Measurements from ENCODE around the gene ALAS1.

Gene ALAS1

GRCh38 chr3:52198643-52199608, 966 bp downstream of the ALAS1 start:
- peak overlapping the region; percentile 84 for H3K9ac ChIP-seq (ENCODE audit: low read depth, low read length)
- peaks cover 18% of the 10 kb centered on the region for H3K36me3 ChIP-seq (ENCODE audit: insufficient read depth, low read length)
- no peaks in the 10 kb centered on the region for H3K9me3 ChIP-seq (ENCODE audit: control insufficient read depth, insufficient read depth, low read length)
- peaks cover 6% of the 10 kb centered on the region for H3K4me1 ChIP-seq (ENCODE audit: insufficient read depth, low read length)

- Histone ChIP-seq H3K36me3 (ENCODE audit: insufficient read depth, low read length) (peaks cover 39% of the 10 kb centered on the region), H3K9ac (ENCODE audit: low read depth, low read length) (no peak overlapping the region), H3K4me1 (ENCODE audit: insufficient read depth, low read length) (peaks cover 6% of the 10 kb centered on the region), H3K9me3 (ENCODE audit: control insufficient read depth, insufficient read depth, low read length) (no peaks in the 10 kb centered on the region)
These were observed 3.2 kb downstream of the ALAS1 start for GRCh38 chr3:52200981-52201679.

- Histone ChIP-seq H3K4me1 (ENCODE audit: insufficient read depth, low read length) (peaks cover under 1% of the 10 kb centered on the region), H3K9me3 (ENCODE audit: control insufficient read depth, insufficient read depth, low read length) (no peaks in the 10 kb centered on the region), H3K36me3 (ENCODE audit: insufficient read depth, low read length) (peaks cover 43% of the 10 kb centered on the region), H3K9ac (ENCODE audit: low read depth, low read length) (no peak overlapping the region)
These were observed 4.6 kb downstream of the ALAS1 start for GRCh38 chr3:52202384-52203077.

GRCh38 chr3:52203701-52204100, 5.7 kb downstream of the ALAS1 start:
- no peaks in the 10 kb centered on the region for H3K4me1 ChIP-seq (ENCODE audit: insufficient read depth, low read length)
- no peaks in the 10 kb centered on the region for H3K9me3 ChIP-seq (ENCODE audit: control insufficient read depth, insufficient read depth, low read length)
- H3K36me3 ChIP-seq (ENCODE audit: insufficient read depth, low read length), result peaks cover 51% of the 10 kb centered on the region
- H3K9ac ChIP-seq (ENCODE audit: low read depth, low read length), result no peak overlapping the region

- no peak overlapping the region for H3K9ac ChIP-seq (ENCODE audit: low read depth, low read length)
- H3K4me1 ChIP-seq (ENCODE audit: insufficient read depth, low read length), result no peaks in the 10 kb centered on the region
- no peaks in the 10 kb centered on the region for H3K9me3 ChIP-seq (ENCODE audit: control insufficient read depth, insufficient read depth, low read length)
- peaks cover 52% of the 10 kb centered on the region for H3K36me3 ChIP-seq (ENCODE audit: insufficient read depth, low read length)
These were observed 6.5 kb downstream of the ALAS1 start for GRCh38 chr3:52204337-52205073.

GRCh38 chr3:52205727-52206372, 7.9 kb downstream of the ALAS1 start:
- Histone ChIP-seq H3K9ac (ENCODE audit: low read depth, low read length) (no peak overlapping the region), H3K9me3 (ENCODE audit: control insufficient read depth, insufficient read depth, low read length) (no peaks in the 10 kb centered on the region), H3K4me1 (ENCODE audit: insufficient read depth, low read length) (no peaks in the 10 kb centered on the region), H3K36me3 (ENCODE audit: insufficient read depth, low read length) (peaks cover 64% of the 10 kb centered on the region)

- Histone ChIP-seq H3K9ac (ENCODE audit: low read depth, low read length) (no peak overlapping the region), H3K36me3 (ENCODE audit: insufficient read depth, low read length) (peaks cover 58% of the 10 kb centered on the region), H3K4me1 (ENCODE audit: insufficient read depth, low read length) (no peaks in the 10 kb centered on the region), H3K9me3 (ENCODE audit: control insufficient read depth, insufficient read depth, low read length) (no peaks in the 10 kb centered on the region)
These were observed 10.6 kb downstream of the ALAS1 start for GRCh38 chr3:52208556-52208955.

GRCh38 chr3:52210037-52210436, 12.1 kb downstream of the ALAS1 start:
- Histone ChIP-seq H3K4me1 (ENCODE audit: insufficient read depth, low read length) (no peaks in the 10 kb centered on the region), H3K9me3 (ENCODE audit: control insufficient read depth, insufficient read depth, low read length) (no peaks in the 10 kb centered on the region), H3K9ac (ENCODE audit: low read depth, low read length) (no peak overlapping the region), H3K36me3 (ENCODE audit: insufficient read depth, low read length) (peaks cover 50% of the 10 kb centered on the region)

GRCh38 chr3:52210550-52211046, 12.6 kb downstream of the ALAS1 start:
- H3K9me3 ChIP-seq (ENCODE audit: control insufficient read depth, insufficient read depth, low read length), result no peaks in the 10 kb centered on the region
- H3K4me1 ChIP-seq (ENCODE audit: insufficient read depth, low read length), result no peaks in the 10 kb centered on the region
- no peak overlapping the region for H3K9ac ChIP-seq (ENCODE audit: low read depth, low read length)
- H3K36me3 ChIP-seq (ENCODE audit: insufficient read depth, low read length), result peaks cover 44% of the 10 kb centered on the region

- no peaks in the 10 kb centered on the region for H3K9me3 ChIP-seq (ENCODE audit: control insufficient read depth, insufficient read depth, low read length)
- peaks cover 39% of the 10 kb centered on the region; the same call in 1 of the 2 replicates for H3K36me3 ChIP-seq (ENCODE audit: insufficient read depth, low read length)
- no peak overlapping the region for H3K9ac ChIP-seq (ENCODE audit: low read depth, low read length)
- no peaks in the 10 kb centered on the region for H3K4me1 ChIP-seq (ENCODE audit: insufficient read depth, low read length)
These were observed 13.4 kb downstream of the ALAS1 start for GRCh38 chr3:52211268-52211891.

GRCh38 chr3:52213005-52213404, 15.0 kb downstream of the ALAS1 start:
- Histone ChIP-seq H3K4me1 (ENCODE audit: insufficient read depth, low read length) (no peaks in the 10 kb centered on the region), H3K9me3 (ENCODE audit: control insufficient read depth, insufficient read depth, low read length) (no peaks in the 10 kb centered on the region), H3K36me3 (ENCODE audit: insufficient read depth, low read length) (peaks cover 34% of the 10 kb centered on the region; the same call in 1 of the 2 replicates)

GRCh38 chr3:52213901-52214300, 15.9 kb downstream of the ALAS1 start:
- peaks cover 28% of the 10 kb centered on the region; the same call in 1 of the 2 replicates for H3K36me3 ChIP-seq (ENCODE audit: insufficient read depth, low read length)
- H3K9me3 ChIP-seq (ENCODE audit: control insufficient read depth, insufficient read depth, low read length), result no peaks in the 10 kb centered on the region
- no peak overlapping the region for H3K9ac ChIP-seq (ENCODE audit: low read depth, low read length)
- no peaks in the 10 kb centered on the region for H3K4me1 ChIP-seq (ENCODE audit: insufficient read depth, low read length)

More at GRCh38 chr3:52213005-52213404, 15.0 kb downstream of the ALAS1 start:
- no peak overlapping the region for H3K9ac ChIP-seq (ENCODE audit: low read depth, low read length)

- no peaks in the 10 kb centered on the region for H3K4me1 ChIP-seq (ENCODE audit: insufficient read depth, low read length)
- no peak overlapping the region for H3K9ac ChIP-seq (ENCODE audit: low read depth, low read length)
- H3K36me3 ChIP-seq (ENCODE audit: insufficient read depth, low read length), result peaks cover 19% of the 10 kb centered on the region; the same call in 1 of the 2 replicates
- H3K9me3 ChIP-seq (ENCODE audit: control insufficient read depth, insufficient read depth, low read length), result no peaks in the 10 kb centered on the region
These were observed 17.4 kb downstream of the ALAS1 start for GRCh38 chr3:52215351-52215750.
